VCaP (cell line): ENCODE data around the gene FNDC3A.

Experiments used
- H3K27ac ChIP-seq: fragments of 450-650 bp; 2 replicates; pipeline ENCODE4 v1.5.1; 2017
- CTCF ChIP-seq: fragments of 450-650 bp; conservative IDR thresholded peaks from 2 replicates; pipeline ENCODE4 v1.5.1; 2017; ENCODE audit warnings: mild to moderate bottlenecking, moderate library complexity

The FNDC3A gene

GRCh38 chr13:49256841-49257240 is 281.1 kb downstream of the FNDC3A start:
- H3K27ac ChIP-seq: no peak overlapping the region

GRCh38 chr13:49258089-49258796 is 282.5 kb downstream of the FNDC3A start:
- H3K27ac ChIP-seq: no peak overlapping the region
- TF ChIP-seq CTCF: no peak

More at GRCh38 chr13:49256841-49257240, 281.1 kb downstream of the FNDC3A start:
- TF ChIP-seq CTCF: no peak
